Measurements from ENCODE around the gene ANKRD39.

Gene ANKRD39

GRCh38 chr2:96830044-96830562, 27.7 kb downstream of the ANKRD39 start:
- peaks cover 69 to 78% of the 10 kb centered on the region in 2 donors for H3K36me3 ChIP-seq (ENCODE audit: control insufficient read depth in 2 of 2, insufficient read depth in 2 of 2, low read length in 2 of 2)
- no peaks in the 10 kb centered on the region for H3K4me1 ChIP-seq (ENCODE audit: control insufficient read depth in 2 of 2, insufficient read depth in 2 of 2, low read length in 2 of 2)
- H3K27me3 ChIP-seq (ENCODE audit: control insufficient read depth in 2 of 2, insufficient read depth in 2 of 2, low read length in 2 of 2), result no peaks in the 10 kb centered on the region
- H3K27ac ChIP-seq (ENCODE audit: low read depth in 2 of 2, low read length in 2 of 2), result no peak overlapping the region
- H3K9ac ChIP-seq (ENCODE audit: low read depth in 1 of 2, low read length in 2 of 2), result no peak overlapping the region
- H3K4me3 ChIP-seq (ENCODE audit: low read length in 2 of 2), result no peak overlapping the region
- H3K9me3 ChIP-seq (ENCODE audit: control insufficient read depth in 2 of 2, low read length in 2 of 2), result no peaks in the 10 kb centered on the region

GRCh38 chr2:96828874-96829273, 28.9 kb downstream of the ANKRD39 start:
- H3K9me3 ChIP-seq (ENCODE audit: control insufficient read depth in 2 of 2, low read length in 2 of 2), result no peaks in the 10 kb centered on the region
- H3K36me3 ChIP-seq (ENCODE audit: control insufficient read depth in 2 of 2, insufficient read depth in 2 of 2, low read length in 2 of 2), result peaks cover 73 to 83% of the 10 kb centered on the region in 2 donors
- no peak overlapping the region for H3K9ac ChIP-seq (ENCODE audit: low read depth in 1 of 2, low read length in 2 of 2)
- no peak overlapping the region for H3K4me3 ChIP-seq (ENCODE audit: low read length in 2 of 2)
- peaks cover 0 to 4% of the 10 kb centered on the region in 2 donors for H3K4me1 ChIP-seq (ENCODE audit: control insufficient read depth in 2 of 2, insufficient read depth in 2 of 2, low read length in 2 of 2)
- H3K27ac ChIP-seq (ENCODE audit: low read depth in 2 of 2, low read length in 2 of 2), result no peak overlapping the region
- no peaks in the 10 kb centered on the region for H3K27me3 ChIP-seq (ENCODE audit: control insufficient read depth in 2 of 2, insufficient read depth in 2 of 2, low read length in 2 of 2)

GRCh38 chr2:96828436-96828835, 29.4 kb downstream of the ANKRD39 start:
- Histone ChIP-seq H3K4me3 (ENCODE audit: low read length in 2 of 2) (no peak overlapping the region), H3K36me3 (ENCODE audit: control insufficient read depth in 2 of 2, insufficient read depth in 2 of 2, low read length in 2 of 2) (peaks cover 73 to 84% of the 10 kb centered on the region in 2 donors), H3K27me3 (ENCODE audit: control insufficient read depth in 2 of 2, insufficient read depth in 2 of 2, low read length in 2 of 2) (no peaks in the 10 kb centered on the region), H3K9me3 (ENCODE audit: control insufficient read depth in 2 of 2, low read length in 2 of 2) (no peaks in the 10 kb centered on the region), H3K27ac (ENCODE audit: low read depth in 2 of 2, low read length in 2 of 2) (no peak overlapping the region), H3K9ac (ENCODE audit: low read depth in 1 of 2, low read length in 2 of 2) (no peak overlapping the region), H3K4me1 (ENCODE audit: control insufficient read depth in 2 of 2, insufficient read depth in 2 of 2, low read length in 2 of 2) (peaks cover 0 to 4% of the 10 kb centered on the region in 2 donors)

- no peak overlapping the region for H3K27ac ChIP-seq (ENCODE audit: low read depth in 2 of 2, low read length in 2 of 2)
- peaks cover 63 to 79% of the 10 kb centered on the region in 2 donors for H3K36me3 ChIP-seq (ENCODE audit: control insufficient read depth in 2 of 2, insufficient read depth in 2 of 2, low read length in 2 of 2)
- no peaks in the 10 kb centered on the region for H3K27me3 ChIP-seq (ENCODE audit: control insufficient read depth in 2 of 2, insufficient read depth in 2 of 2, low read length in 2 of 2)
- H3K9ac ChIP-seq (ENCODE audit: low read depth in 1 of 2, low read length in 2 of 2), result no peak overlapping the region
- no peak overlapping the region for H3K4me3 ChIP-seq (ENCODE audit: low read length in 2 of 2)
- no peaks in the 10 kb centered on the region for H3K9me3 ChIP-seq (ENCODE audit: control insufficient read depth in 2 of 2, low read length in 2 of 2)
- H3K4me1 ChIP-seq (ENCODE audit: control insufficient read depth in 2 of 2, insufficient read depth in 2 of 2, low read length in 2 of 2), result peaks cover 0 to 4% of the 10 kb centered on the region in 2 donors
Observed at GRCh38 chr2:96826546-96827278, 31.1 kb downstream of the ANKRD39 start.

GRCh38 chr2:96825057-96825456, 32.8 kb downstream of the ANKRD39 start:
- Histone ChIP-seq H3K36me3 (ENCODE audit: control insufficient read depth in 2 of 2, insufficient read depth in 2 of 2, low read length in 2 of 2) (peaks cover 48 to 64% of the 10 kb centered on the region in 2 donors), H3K4me1 (ENCODE audit: control insufficient read depth in 2 of 2, insufficient read depth in 2 of 2, low read length in 2 of 2) (peaks cover 10 to 12% of the 10 kb centered on the region in 2 donors), H3K4me3 (ENCODE audit: low read length in 2 of 2) (no peak overlapping the region), H3K9ac (ENCODE audit: low read depth in 1 of 2, low read length in 2 of 2) (no peak overlapping the region), H3K27ac (ENCODE audit: low read depth in 2 of 2, low read length in 2 of 2) (no peak overlapping the region), H3K9me3 (ENCODE audit: control insufficient read depth in 2 of 2, low read length in 2 of 2) (no peaks in the 10 kb centered on the region), H3K27me3 (ENCODE audit: control insufficient read depth in 2 of 2, insufficient read depth in 2 of 2, low read length in 2 of 2) (no peaks in the 10 kb centered on the region)

GRCh38 chr2:96824079-96824870, 33.5 kb downstream of the ANKRD39 start:
- H3K9me3 ChIP-seq (ENCODE audit: control insufficient read depth in 2 of 2, low read length in 2 of 2), result no peaks in the 10 kb centered on the region
- no peak overlapping the region for H3K4me3 ChIP-seq (ENCODE audit: low read length in 2 of 2)
- H3K36me3 ChIP-seq (ENCODE audit: control insufficient read depth in 2 of 2, insufficient read depth in 2 of 2, low read length in 2 of 2), result peaks cover 42 to 61% of the 10 kb centered on the region in 2 donors
- no peaks in the 10 kb centered on the region for H3K27me3 ChIP-seq (ENCODE audit: control insufficient read depth in 2 of 2, insufficient read depth in 2 of 2, low read length in 2 of 2)
- H3K4me1 ChIP-seq (ENCODE audit: control insufficient read depth in 2 of 2, insufficient read depth in 2 of 2, low read length in 2 of 2), result peaks cover 18 to 19% of the 10 kb centered on the region in 2 donors
- no peak overlapping the region for H3K27ac ChIP-seq (ENCODE audit: low read depth in 2 of 2, low read length in 2 of 2)
- H3K9ac ChIP-seq (ENCODE audit: low read depth in 1 of 2, low read length in 2 of 2), result no peak overlapping the region

GRCh38 chr2:96823198-96823597, 34.6 kb downstream of the ANKRD39 start:
- Histone ChIP-seq H3K4me3 (ENCODE audit: low read length in 2 of 2) (no peak overlapping the region), H3K9ac (ENCODE audit: low read depth in 1 of 2, low read length in 2 of 2) (no peak overlapping the region), H3K4me1 (ENCODE audit: control insufficient read depth in 2 of 2, insufficient read depth in 2 of 2, low read length in 2 of 2) (peaks cover 28 to 30% of the 10 kb centered on the region in 2 donors), H3K27ac (ENCODE audit: low read depth in 2 of 2, low read length in 2 of 2) (no peak overlapping the region), H3K27me3 (ENCODE audit: control insufficient read depth in 2 of 2, insufficient read depth in 2 of 2, low read length in 2 of 2) (no peaks in the 10 kb centered on the region), H3K36me3 (ENCODE audit: control insufficient read depth in 2 of 2, insufficient read depth in 2 of 2, low read length in 2 of 2) (peaks cover 33 to 56% of the 10 kb centered on the region in 2 donors), H3K9me3 (ENCODE audit: control insufficient read depth in 2 of 2, low read length in 2 of 2) (no peaks in the 10 kb centered on the region)

GRCh38 chr2:96822786-96823185, 35.0 kb downstream of the ANKRD39 start:
- Histone ChIP-seq H3K36me3 (ENCODE audit: control insufficient read depth in 2 of 2, insufficient read depth in 2 of 2, low read length in 2 of 2) (peaks cover 29 to 52% of the 10 kb centered on the region in 2 donors), H3K9ac (ENCODE audit: low read depth in 1 of 2, low read length in 2 of 2) (no peak overlapping the region), H3K27me3 (ENCODE audit: control insufficient read depth in 2 of 2, insufficient read depth in 2 of 2, low read length in 2 of 2) (no peaks in the 10 kb centered on the region), H3K27ac (ENCODE audit: low read depth in 2 of 2, low read length in 2 of 2) (no peak overlapping the region), H3K9me3 (ENCODE audit: control insufficient read depth in 2 of 2, low read length in 2 of 2) (no peaks in the 10 kb centered on the region), H3K4me1 (ENCODE audit: control insufficient read depth in 2 of 2, insufficient read depth in 2 of 2, low read length in 2 of 2) (peaks cover 30 to 32% of the 10 kb centered on the region in 2 donors), H3K4me3 (ENCODE audit: low read length in 2 of 2) (no peak overlapping the region)

- Histone ChIP-seq H3K4me3 (ENCODE audit: low read length in 2 of 2) (no peak overlapping the region), H3K9ac (ENCODE audit: low read depth in 1 of 2, low read length in 2 of 2) (no peak overlapping the region), H3K4me1 (ENCODE audit: control insufficient read depth in 2 of 2, insufficient read depth in 2 of 2, low read length in 2 of 2) (peaks cover 37 to 41% of the 10 kb centered on the region in 2 donors), H3K9me3 (ENCODE audit: control insufficient read depth in 2 of 2, low read length in 2 of 2) (no peaks in the 10 kb centered on the region), H3K27me3 (ENCODE audit: control insufficient read depth in 2 of 2, insufficient read depth in 2 of 2, low read length in 2 of 2) (no peaks in the 10 kb centered on the region), H3K36me3 (ENCODE audit: control insufficient read depth in 2 of 2, insufficient read depth in 2 of 2, low read length in 2 of 2) (peaks cover 19 to 39% of the 10 kb centered on the region in 2 donors), H3K27ac (ENCODE audit: low read depth in 2 of 2, low read length in 2 of 2) (no peak overlapping the region)
Observed at GRCh38 chr2:96821113-96821675, 36.6 kb downstream of the ANKRD39 start.
